Stomach (tissue), 9 donors: Measurements from ENCODE around the gene GOLGA3. TPM values are rescaled to one million over a fixed set of nuclear protein-coding genes. Genes with fewer than 3 reads are reported as not detected.

Experiments used
- DNase-seq, 2 donors: peaks; one replicate each; pipeline versions ENCODE4 v3.0.0 to v3.0.0-alpha.2; 2013 to 2019
- H3K27ac ChIP-seq, 5 donors: fragments of 200-600 bp in 4 of 5; sonication (generic) in 4 of 5; one replicate each; pipeline ENCODE4 v1.5.1; 2013 to 2019; ENCODE audit warnings: mild to moderate bottlenecking in 1 of 5, moderate library complexity in 1 of 5
- H3K27me3 ChIP-seq, 3 donors: fragments of 200-600 bp; sonication (generic); one replicate each; pipeline ENCODE4 v1.5.1; 2017 to 2019; ENCODE audit warnings: mixed run types in 1 of 3
- H3K36me3 ChIP-seq, 4 donors: fragments of 200-600 bp; sonication (generic); 1 replicate in 3 of 4; 2 replicates in 1 of 4; pipeline ENCODE4 v1.5.1; 2016 to 2019
- H3K4me1 ChIP-seq, 4 donors: fragments of 200-600 bp; sonication (generic); one replicate each; pipeline ENCODE4 v1.5.1; 2016 to 2019
- H3K4me3 ChIP-seq, 4 donors: fragments of 200-600 bp; sonication (generic) in 3 of 4; one replicate each; pipeline ENCODE4 v1.5.1; 2016 to 2019; ENCODE audit warnings: mild to moderate bottlenecking in 1 of 4
- H3K9me3 ChIP-seq, 4 donors: fragments of 200-600 bp; sonication (generic); one replicate each; pipeline ENCODE4 v1.5.1; 2016 to 2019
- EP300 ChIP-seq: sonication (generic); formaldehyde crosslinking; IDR thresholded peaks from one replicate; pipeline ENCODE4 v1.6.1; 2017; ENCODE audit warnings: antibody characterized with exemption
- POLR2A ChIP-seq, 4 donors: fragments of 450-650 bp; IDR thresholded peaks; one replicate each; pipeline ENCODE4 v1.6.1; 2016; ENCODE audit warnings: antibody characterized with exemption in 4 of 4, control low read depth in 2 of 4, mild to moderate bottlenecking in 1 of 4, moderate library complexity in 1 of 4
- POLR2AphosphoS5 ChIP-seq, 3 donors: sonication (generic); formaldehyde crosslinking; IDR thresholded peaks; one replicate each; pipeline ENCODE4 v1.6.1; 2016; ENCODE audit warnings: antibody characterized with exemption in 3 of 3
- WGBS, 5 donors: extraction: QIAGEN DNeasy Blood & Tissue Kit in 3 of 5; methylation state at CpG; one replicate each; pipeline versions ENCODE4 v1.1.5 to v1.1.7; 2013 to 2018; 5-methylcytosine and 5-hydroxymethylcytosine counted together
- intact Hi-C: fragments of 100-400 bp; cut with DNase I; formaldehyde crosslinking; loops from one replicate; pipeline ENCODE4 v1.15.1; 2023; ENCODE audit warnings: low total_unique reads
- polyA plus RNA-seq, 3 donors: library from polyadenylated mRNA; stranded (reverse); fragments of 200-250 nt; gene quantifications; one replicate each; pipeline ENCODE4 v1.2.3, GENCODE V29; 2013
- total RNA-seq, 5 donors: library from RNA; depleted of rRNA; stranded (reverse); fragments of >200 nt; gene quantifications; one replicate each; pipeline versions ENCODE4 v1.1.0 to v1.2.3, GENCODE V29; 2014 to 2016
- TF ChIP-seq, protein P1 (sequence below), 7 experiments: fragments of 450-650 bp in 4 of 7; fragments of 200-600 bp in 3 of 7; sonication (generic) in 3 of 7; IDR thresholded peaks; one replicate each; pipeline ENCODE4 v1.5.1; 2016 to 2019; ENCODE audit warnings: antibody characterized with exemption in 7 of 7, control low read depth in 2 of 7, mild to moderate bottlenecking in 1 of 7
- donor health status: healthy with polysubstance abuse.
- donor health status: Bipolar disorder and iron deficiency.
- donor health status: healthy.

The GOLGA3 gene
- total and polyA plus RNA-seq, 8 donors = 8.8 to 204 (median 55.3) TPM

DNA sequence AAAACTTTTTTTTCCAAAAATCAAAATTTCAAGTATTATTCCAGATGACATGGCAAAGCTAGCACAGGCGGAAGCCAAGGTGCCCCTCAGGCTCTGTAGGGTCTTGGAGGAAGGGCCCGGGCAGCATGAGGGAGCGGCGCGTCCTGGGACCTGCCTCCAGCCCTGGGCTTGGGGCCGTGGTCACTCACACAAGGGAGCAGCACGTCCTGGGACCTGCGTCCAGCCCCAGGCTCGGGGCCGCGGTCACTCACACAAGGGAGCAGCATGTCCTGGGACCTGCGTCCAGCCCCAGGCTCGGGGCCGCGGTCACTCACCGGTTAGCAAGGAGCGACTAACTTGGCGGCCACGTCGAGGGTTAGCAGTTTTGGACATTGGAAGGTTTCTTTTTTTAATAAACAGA lies 11.9 kb upstream of the GOLGA3 start:
- Histone ChIP-seq H3K27ac (no peak overlapping the region), H3K4me1 (peaks cover 0 to 17% (median 6%) of the 10 kb centered on the region in 4 donors), H3K27me3 (no peaks in the 10 kb centered on the region), H3K36me3 (peaks cover 49 to 91% (median 76%) of the 10 kb centered on the region in 4 donors), H3K9me3 (no peaks in the 10 kb centered on the region), H3K4me3 (no peak overlapping the region)
- DNase-seq = no peak
- WGBS, 5 donors = 89 to 94% (median 93%) methylated on average over 20 of the region's 20 CpGs
- TF ChIP-seq POLR2AphosphoS5 (IDR thresholded peaks at IDR 0.05) = no peak
- TF ChIP-seq, protein P1, sequence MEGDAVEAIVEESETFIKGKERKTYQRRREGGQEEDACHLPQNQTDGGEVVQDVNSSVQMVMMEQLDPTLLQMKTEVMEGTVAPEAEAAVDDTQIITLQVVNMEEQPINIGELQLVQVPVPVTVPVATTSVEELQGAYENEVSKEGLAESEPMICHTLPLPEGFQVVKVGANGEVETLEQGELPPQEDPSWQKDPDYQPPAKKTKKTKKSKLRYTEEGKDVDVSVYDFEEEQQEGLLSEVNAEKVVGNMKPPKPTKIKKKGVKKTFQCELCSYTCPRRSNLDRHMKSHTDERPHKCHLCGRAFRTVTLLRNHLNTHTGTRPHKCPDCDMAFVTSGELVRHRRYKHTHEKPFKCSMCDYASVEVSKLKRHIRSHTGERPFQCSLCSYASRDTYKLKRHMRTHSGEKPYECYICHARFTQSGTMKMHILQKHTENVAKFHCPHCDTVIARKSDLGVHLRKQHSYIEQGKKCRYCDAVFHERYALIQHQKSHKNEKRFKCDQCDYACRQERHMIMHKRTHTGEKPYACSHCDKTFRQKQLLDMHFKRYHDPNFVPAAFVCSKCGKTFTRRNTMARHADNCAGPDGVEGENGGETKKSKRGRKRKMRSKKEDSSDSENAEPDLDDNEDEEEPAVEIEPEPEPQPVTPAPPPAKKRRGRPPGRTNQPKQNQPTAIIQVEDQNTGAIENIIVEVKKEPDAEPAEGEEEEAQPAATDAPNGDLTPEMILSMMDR (IDR thresholded peaks at IDR 0.05) = no peak
- intact Hi-C loops = no loop called here

DNA sequence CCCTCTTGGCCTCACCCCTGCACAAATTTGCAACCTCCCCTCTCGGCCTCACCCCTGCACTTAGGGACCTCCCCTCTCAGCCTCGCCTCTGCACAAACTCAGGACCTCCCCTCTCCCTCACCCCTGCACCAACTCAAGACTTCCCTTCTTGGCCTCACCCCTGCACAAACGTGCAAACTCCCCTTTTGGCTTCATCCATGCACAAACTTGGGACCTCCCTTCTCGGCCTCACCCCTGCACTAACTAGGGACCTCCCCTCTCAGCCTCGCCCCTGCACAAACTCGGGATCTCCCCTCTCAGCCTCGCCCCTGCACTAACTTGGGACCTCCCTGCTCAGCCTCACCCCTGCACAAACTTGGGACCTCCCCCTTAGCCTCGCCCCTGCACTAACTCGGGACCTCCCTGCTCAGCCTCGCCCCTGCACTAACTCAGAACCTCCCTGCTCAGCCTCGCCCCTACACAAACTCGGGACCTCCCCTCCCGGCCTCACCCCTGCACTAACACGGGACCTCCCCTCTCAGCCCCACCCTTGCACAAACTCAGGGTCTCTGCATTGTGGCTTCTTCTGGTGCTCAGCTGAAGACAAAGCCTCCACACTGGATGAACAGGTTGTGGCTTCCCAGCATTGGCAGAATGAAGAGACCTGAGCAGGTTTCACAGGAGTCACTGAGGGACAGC lies 11.0 kb upstream of the GOLGA3 start:
- Histone ChIP-seq H3K4me1 (peaks cover 0 to 17% (median 6%) of the 10 kb centered on the region in 4 donors), H3K36me3 (peaks cover 48 to 84% (median 68%) of the 10 kb centered on the region in 4 donors), H3K9me3 (no peaks in the 10 kb centered on the region), H3K4me3 (no peak overlapping the region), H3K27me3 (no peaks in the 10 kb centered on the region), H3K27ac (no peak overlapping the region)
- TF ChIP-seq POLR2A (IDR thresholded peaks at IDR 0.05) = no peak
- TF ChIP-seq EP300 = no peak
- TF ChIP-seq, protein P1 (IDR thresholded peaks at IDR 0.05) = no peak
- TF ChIP-seq POLR2AphosphoS5 (IDR thresholded peaks at IDR 0.05) = no peak
- intact Hi-C loops = no loop called here
- 87 to 94% (median 90%) methylated on average over 14 of the region's 14 CpGs for WGBS, 5 donors
- no peak for DNase-seq

DNA sequence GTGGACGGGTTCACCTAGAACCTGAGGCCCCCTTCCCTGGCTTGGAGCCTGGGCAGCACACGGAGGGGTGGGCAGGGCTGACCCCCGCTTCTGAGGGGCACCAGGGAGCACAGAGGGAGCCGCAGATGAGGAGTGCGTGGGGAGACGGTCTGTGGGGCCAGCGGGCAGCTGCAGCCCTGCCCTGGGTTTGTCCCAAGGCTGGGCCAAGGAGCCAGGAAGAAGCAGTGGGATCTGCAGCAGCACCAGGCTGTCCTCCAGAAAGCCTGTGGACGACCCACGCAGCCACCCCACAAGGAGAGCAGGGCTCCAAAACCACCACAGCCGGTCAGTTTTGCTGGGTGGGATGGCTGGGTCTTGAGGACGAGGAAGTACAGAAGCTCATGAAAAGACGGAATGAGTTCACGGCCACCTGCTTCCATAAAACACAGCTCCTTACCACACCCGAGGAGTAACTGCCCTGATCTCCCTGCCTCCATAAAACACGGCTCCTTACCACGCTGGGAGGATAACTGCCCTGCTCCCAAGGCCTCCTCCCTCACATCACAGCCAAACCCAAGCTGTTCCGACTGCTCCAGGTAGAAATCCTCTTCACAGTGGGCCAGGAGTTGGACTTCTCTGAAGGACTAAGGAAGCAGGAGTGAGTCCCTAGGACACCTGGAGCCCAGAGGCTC lies 9.9 kb upstream of the GOLGA3 start:
- Histone ChIP-seq H3K27me3 (no peaks in the 10 kb centered on the region), H3K4me3 (no peak overlapping the region), H3K9me3 (no peaks in the 10 kb centered on the region), H3K4me1 (peaks cover 0 to 17% (median 6%) of the 10 kb centered on the region in 4 donors), H3K36me3 (peaks cover 36 to 81% (median 64%) of the 10 kb centered on the region in 4 donors), H3K27ac (peak overlapping the region in 3 of 5 donors; percentile 20 to 52 (median 49))
- WGBS, 5 donors = 81 to 89% (median 86%) methylated on average over 15 to 17 of the region's 17 CpGs
- intact Hi-C loops = no loop called here
- DNase-seq = no peak
- no peak for TF ChIP-seq POLR2A (IDR thresholded peaks at IDR 0.05)
- TF ChIP-seq, protein P1 (IDR thresholded peaks at IDR 0.05) = no peak
- no peak for TF ChIP-seq POLR2AphosphoS5 (IDR thresholded peaks at IDR 0.05)
- TF ChIP-seq EP300 = no peak

DNA sequence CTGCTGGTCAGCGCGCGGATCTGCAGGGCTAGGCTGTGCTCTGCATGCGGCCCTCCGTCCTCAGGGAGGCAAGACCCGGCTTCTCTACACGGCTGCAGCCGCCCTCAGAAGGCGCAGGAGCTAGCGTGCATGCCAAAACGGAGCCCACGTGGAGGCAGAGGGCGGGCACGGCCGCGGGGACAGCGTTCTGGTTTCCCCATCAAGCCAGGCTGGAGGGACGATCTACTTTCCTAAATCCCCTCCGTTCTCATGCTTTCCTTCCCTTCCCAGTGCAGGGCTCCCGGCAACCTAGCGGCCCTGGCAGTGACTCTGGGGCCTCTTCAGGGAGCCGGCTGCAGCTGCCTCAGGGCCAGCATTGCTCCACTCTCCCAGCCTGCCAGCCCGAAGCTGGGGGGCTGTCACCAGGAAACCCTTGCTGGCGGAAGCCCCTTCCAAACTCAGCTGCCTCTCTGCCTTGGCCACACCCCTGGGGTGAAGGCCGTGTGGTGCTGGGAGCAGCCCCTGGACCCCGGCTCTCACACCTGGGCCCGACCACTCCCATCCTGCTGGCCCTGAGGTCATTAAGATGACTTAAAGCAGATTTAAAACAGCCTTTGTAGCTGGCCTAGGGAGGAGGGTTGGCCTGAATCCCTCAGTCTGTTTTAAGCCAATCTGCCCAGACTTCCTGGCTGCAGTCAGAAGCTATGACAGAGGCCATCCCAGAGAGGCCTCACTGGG lies 9.2 kb upstream of the GOLGA3 start:
- H3K27me3 ChIP-seq = no peaks in the 10 kb centered on the region
- TF ChIP-seq POLR2AphosphoS5 (IDR thresholded peaks at IDR 0.05) (no peak), POLR2A (IDR thresholded peaks at IDR 0.05) (no peak), EP300 (no peak)
- TF ChIP-seq, protein P1 (IDR thresholded peaks at IDR 0.05) = no peak
- WGBS, 5 donors = 67 to 84% (median 83%) methylated on average over 24 to 27 of the region's 27 CpGs
- peaks cover 29 to 81% (median 64%) of the 10 kb centered on the region in 4 donors for H3K36me3 ChIP-seq
- intact Hi-C loops = no loop called here
- no peak overlapping the region for H3K4me3 ChIP-seq
- peak overlapping the region in 3 of 5 donors; percentile 20 to 52 (median 49) for H3K27ac ChIP-seq
- no peaks in the 10 kb centered on the region for H3K9me3 ChIP-seq
- peaks cover 0 to 17% (median 6%) of the 10 kb centered on the region in 4 donors for H3K4me1 ChIP-seq
- peak in 1 of 2 donors; percentile 27 for DNase-seq
